Common myeloid progenitor, CD34-positive (primary cell): ENCODE measurements around the gene ADSS1.

Experiments
- CTCF ChIA-PET: fragments of 350-600 bp; sonication (Branson Sonifier 250); formaldehyde crosslinking; loops from one replicate; lab custom pipeline; 2021; ENCODE audit warnings: antibody characterized with exemption; lab: Charles Lee
- POLR2A ChIA-PET: fragments of 350-600 bp; sonication (Branson Sonifier 250); formaldehyde crosslinking; loops from one replicate; lab custom pipeline; 2021; ENCODE audit warnings: antibody characterized with exemption; lab: Charles Lee
- DNase-seq, 3 donors: peaks; one replicate each; pipeline versions ENCODE4 v3.0.0 to v3.0.0-alpha.2; 2013
- H3K27ac ChIP-seq, 2 experiments: 1 replicate in 1 of 2; 2 replicates in 1 of 2; pipeline ENCODE4 v1.7.0; 2013; ENCODE audit warnings: inconsistent platforms in 2 of 2, low read length in 2 of 2, mild to moderate bottlenecking in 2 of 2, low read depth in 1 of 2, moderate library complexity in 1 of 2; ENCODE audit not compliant: severe bottlenecking in 2 of 2, insufficient read depth in 1 of 2, poor library complexity in 1 of 2
- H3K27me3 ChIP-seq, 5 experiments: replicated peaks in 2 of 5; 1 replicate in 3 of 5; 2 replicates in 2 of 5; pipeline versions ENCODE4 v1.6.1 to v1.7.0; 2013; ENCODE audit warnings: low read length in 4 of 5, mild to moderate bottlenecking in 2 of 5, moderate library complexity in 2 of 5, inconsistent platforms in 1 of 5; ENCODE audit not compliant: insufficient read depth in 5 of 5, control insufficient read depth in 4 of 5
- H3K36me3 ChIP-seq, 4 experiments: 1 replicate in 2 of 4; 2 replicates in 2 of 4; pipeline versions ENCODE4 v1.6.1 to v1.7.0; 2013; ENCODE audit warnings: low read length in 3 of 4, control low read depth in 1 of 4, mild to moderate bottlenecking in 1 of 4; ENCODE audit not compliant: control insufficient read depth in 4 of 4, insufficient read depth in 4 of 4
- H3K4me1 ChIP-seq, 4 experiments: 1 replicate in 3 of 4; 2 replicates in 1 of 4; pipeline versions ENCODE4 v1.6.1 to v1.7.1; 2013; ENCODE audit warnings: low read length in 3 of 4, mild to moderate bottlenecking in 3 of 4, control low read depth in 1 of 4, inconsistent platforms in 1 of 4, moderate library complexity in 1 of 4; ENCODE audit not compliant: control insufficient read depth in 4 of 4, insufficient read depth in 4 of 4; ENCODE audit errors: control extremely low read depth in 1 of 4
- H3K4me3 ChIP-seq, 7 experiments: 1 replicate in 4 of 7; 2 replicates in 3 of 7; pipeline versions ENCODE4 v1.5.1 to v1.7.0; 2013; ENCODE audit warnings: mild to moderate bottlenecking in 7 of 7, low read length in 6 of 7, moderate library complexity in 6 of 7, inconsistent platforms in 2 of 7, low read depth in 2 of 7, control low read depth in 1 of 7; ENCODE audit not compliant: insufficient read depth in 4 of 7, control insufficient read depth in 1 of 7; ENCODE audit errors: extremely low read depth in 1 of 7
- H3K9me3 ChIP-seq, 5 experiments: 1 replicate in 4 of 5; 2 replicates in 1 of 5; pipeline versions ENCODE4 v1.6.1 to v1.7.1; 2013; ENCODE audit warnings: low read length in 4 of 5, mild to moderate bottlenecking in 2 of 5, inconsistent platforms in 1 of 5, low read depth in 1 of 5, moderate library complexity in 1 of 5; ENCODE audit not compliant: control insufficient read depth in 4 of 5, insufficient read depth in 2 of 5; ENCODE audit errors: control extremely low read depth in 1 of 5
- WGBS: methylation state at CpG from one replicate; pipeline ENCODE4 v1.1.5; 2013; ENCODE audit not compliant: insufficient coverage; 5-methylcytosine and 5-hydroxymethylcytosine counted together

The ADSS1 gene

DNA sequence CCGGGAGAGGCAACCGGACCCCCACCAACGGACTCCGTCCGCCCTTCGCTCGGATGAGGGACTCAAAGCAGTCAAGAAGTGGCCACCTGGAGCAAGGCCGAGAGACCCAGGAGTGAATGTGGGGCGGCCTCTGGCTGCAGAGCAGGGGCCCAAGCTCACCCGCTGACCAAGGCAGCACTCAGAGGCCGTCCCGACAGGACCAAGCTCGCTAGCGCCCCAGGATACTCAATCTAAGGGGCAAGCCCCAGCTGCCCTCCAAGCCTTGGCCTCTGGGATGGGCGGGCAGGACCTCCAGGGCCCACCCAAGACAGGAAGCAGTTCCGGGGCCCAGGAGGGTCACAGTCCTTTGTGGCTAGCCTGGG is 70.6 kb downstream of the ADSS1 start:
- CTCF ChIA-PET = interaction anchor here (1.0 to 1.8 kb wide), 5 partner anchors 15 to 31 kb away, joined by 3 to 6 read pairs (median 3); no protein-coding TSS in a partner anchor
- H3K36me3 ChIP-seq = peaks cover 3 to 35% (median 18%) of the 10 kb centered on the region in 4 experiments
- H3K9me3 ChIP-seq = no peaks in the 10 kb centered on the region
- no peak for DNase-seq
- POLR2A ChIA-PET = no interaction called here
- H3K27ac ChIP-seq = peak overlapping the region in 1 of 2 experiments; percentile 75
- no peaks in the 10 kb centered on the region for H3K27me3 ChIP-seq
- peak overlapping the region; percentile 39 to 81 (median 73) for H3K4me3 ChIP-seq
- WGBS = 4% methylated on average over 15 of the region's 16 CpGs
- peaks cover 0 to 52% (median 48%) of the 10 kb centered on the region in 4 experiments for H3K4me1 ChIP-seq

DNA sequence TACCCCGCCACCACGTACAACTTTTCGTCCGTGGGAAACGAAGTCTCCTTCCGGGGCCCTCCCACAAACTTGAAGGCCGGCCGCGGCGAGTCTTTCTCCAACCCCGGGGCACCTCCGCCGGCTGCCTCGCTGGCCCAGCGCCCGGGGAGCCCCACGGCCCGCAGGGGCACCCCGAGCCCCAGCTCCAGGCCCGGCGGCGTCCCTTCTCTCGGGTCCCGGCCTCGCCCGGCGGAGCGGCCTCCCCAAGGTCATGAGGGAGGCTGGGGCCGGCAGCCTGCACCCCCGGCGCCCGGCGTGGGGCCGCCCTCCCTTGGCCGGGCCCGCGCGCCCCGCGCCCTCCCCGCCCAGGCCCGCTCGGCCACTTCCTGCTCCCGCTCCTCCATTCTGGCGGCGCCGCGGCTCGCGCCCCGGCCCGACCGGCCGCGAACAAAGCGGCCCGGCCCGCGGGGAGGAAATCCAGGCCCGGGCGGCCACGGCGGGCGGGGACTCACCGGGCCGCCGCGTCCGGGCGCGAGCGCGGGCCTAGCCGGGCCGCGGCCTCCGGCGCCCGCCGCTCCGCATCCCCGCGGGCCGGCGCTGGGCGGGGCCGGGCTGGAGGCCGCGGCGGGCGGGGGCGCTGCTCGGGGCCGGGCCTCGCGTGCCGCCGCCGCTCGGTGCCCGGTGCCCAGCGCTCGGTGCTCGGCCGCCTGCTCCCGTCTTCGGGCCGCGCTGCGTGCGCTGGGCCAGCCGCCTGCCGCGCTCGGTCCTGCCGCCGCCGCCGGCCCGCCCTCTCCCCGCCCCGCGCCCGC is 71.2 kb downstream of the ADSS1 start, which contains the start of gene AKT1:
AKT1 (minus strand) TSS at position 756 of the 788 bp plus-strand sequence. CDS start 3,105 bp downstream, outside the sequence.
- peak within 1 kb of the TSS in 1 of 2 experiments; percentile 75 for H3K27ac ChIP-seq
- peaks cover 0 to 57% (median 53%) of the 10 kb centered on the region in 4 experiments for H3K4me1 ChIP-seq
- H3K9me3 ChIP-seq = no peaks in the 10 kb centered on the region
- H3K4me3 ChIP-seq = peak within 1 kb of the TSS; percentile 39 to 81 (median 73)
- under 1% methylated on average over 110 of the region's 124 CpGs for WGBS
- POLR2A ChIA-PET = no interaction called here
- peaks cover 3 to 30% (median 14%) of the 10 kb centered on the region in 4 experiments for H3K36me3 ChIP-seq
- H3K27me3 ChIP-seq = no peaks in the 10 kb centered on the region
- DNase-seq = no peak
- CTCF ChIA-PET = interaction anchor here (1.0 to 1.8 kb wide), 5 partner anchors 15 to 31 kb away, joined by 3 to 6 read pairs (median 3); no protein-coding TSS in a partner anchor

DNA sequence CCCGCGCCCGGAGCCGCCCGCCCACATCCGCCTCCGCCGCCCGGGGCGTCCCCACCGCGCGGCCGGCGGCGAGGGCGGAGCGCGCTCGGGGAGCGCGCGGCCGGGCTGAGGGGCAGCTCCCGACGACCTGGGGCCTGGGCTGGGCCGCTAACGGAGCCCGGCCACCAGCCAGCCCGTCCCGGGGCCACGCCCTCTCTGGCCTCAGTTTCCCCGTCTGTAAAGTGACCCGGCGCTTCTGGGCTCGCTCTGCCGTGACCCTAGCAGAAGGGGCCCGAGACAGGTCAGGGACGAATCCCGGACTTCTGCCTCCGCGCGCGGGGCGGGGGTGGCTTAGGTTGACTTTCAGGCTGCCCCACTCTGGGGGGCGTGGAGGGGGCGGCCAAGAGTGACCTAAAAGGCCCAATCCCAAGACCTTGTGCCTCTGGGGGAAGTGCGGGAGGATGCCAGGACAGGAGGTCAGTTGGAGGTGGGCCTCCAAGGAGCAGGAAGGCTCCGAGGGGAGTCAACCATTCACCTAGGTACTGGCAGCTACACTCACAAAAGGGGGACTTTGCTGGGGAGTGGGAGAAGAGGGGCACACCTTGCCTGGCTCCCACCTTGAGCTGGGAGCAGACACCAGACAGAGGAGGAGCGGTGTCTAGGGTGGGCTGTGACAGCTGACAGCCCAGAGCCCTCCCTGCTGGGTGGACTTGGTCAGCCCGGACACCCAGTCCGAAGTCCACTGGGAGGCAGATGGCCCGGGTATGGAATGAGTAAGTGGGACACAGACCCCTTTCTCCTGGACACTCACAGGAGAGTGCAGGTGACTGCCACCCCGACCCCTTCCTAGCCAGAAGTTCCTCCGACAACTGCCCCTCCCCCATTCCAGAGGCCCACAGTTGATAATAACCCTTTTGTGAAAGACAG is 72.0 kb downstream of the ADSS1 start:
- Histone ChIP-seq H3K4me3 (peak overlapping the region; percentile 8 to 75 (median 57)), H3K27ac (peak overlapping the region in 1 of 2 experiments; percentile 54), H3K27me3 (no peaks in the 10 kb centered on the region), H3K9me3 (no peaks in the 10 kb centered on the region), H3K4me1 (peaks cover 0 to 58% (median 56%) of the 10 kb centered on the region in 4 experiments), H3K36me3 (peaks cover 3 to 21% (median 9%) of the 10 kb centered on the region in 4 experiments)
- ChIA-PET POLR2A (no interaction called here), CTCF (interaction anchor here (0.9 to 1.2 kb wide), 2 partner anchors 11 to 25 kb away, joined by 3 to 4 read pairs; no protein-coding TSS in a partner anchor)
- DNase-seq = peak in 1 of 3 donors; percentile 55
- 11% methylated on average over 30 of the region's 55 CpGs for WGBS

DNA sequence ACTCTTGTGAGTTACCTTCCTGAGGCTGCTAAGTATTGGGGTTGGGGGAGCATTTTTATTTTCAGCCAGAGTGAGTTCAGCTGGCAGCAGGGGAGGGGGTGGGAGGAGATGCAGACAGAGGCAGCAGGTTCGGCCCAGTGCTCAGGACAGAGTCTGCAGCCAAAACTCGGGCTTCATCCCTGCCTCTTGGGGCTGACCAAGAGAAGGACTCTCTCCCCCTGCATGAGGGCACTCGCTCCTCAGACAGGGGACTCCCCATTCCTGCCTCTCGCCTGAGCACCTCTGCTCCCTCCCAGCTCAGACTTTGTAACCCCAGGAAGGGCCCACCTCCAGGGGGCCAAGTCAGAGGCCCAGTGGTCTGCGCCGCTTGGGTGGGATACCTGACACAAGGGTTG is 72.7 kb downstream of the ADSS1 start:
- H3K27me3 ChIP-seq = no peaks in the 10 kb centered on the region
- peaks cover 0 to 64% (median 62%) of the 10 kb centered on the region in 4 experiments for H3K4me1 ChIP-seq
- CTCF ChIA-PET = interaction anchor here (0.9 to 1.2 kb wide), 2 partner anchors 11 to 26 kb away, joined by 3 to 4 read pairs; no protein-coding TSS in a partner anchor
- H3K4me3 ChIP-seq = no peak overlapping the region
- H3K36me3 ChIP-seq = peaks cover 0 to 15% (median 4%) of the 10 kb centered on the region in 4 experiments
- H3K27ac ChIP-seq = no peak overlapping the region
- 97% methylated on average over 5 of the region's 6 CpGs for WGBS
- POLR2A ChIA-PET = no interaction called here
- no peaks in the 10 kb centered on the region for H3K9me3 ChIP-seq
- DNase-seq = no peak
